Measurements from ENCODE around the gene TMED5.

- no peak for TF ChIP-seq CTCF (IDR thresholded peaks at IDR 0.05)
- no peak for TF ChIP-seq POLR2A (IDR thresholded peaks at IDR 0.05)
- TF ChIP-seq EP300 (IDR thresholded peaks at IDR 0.05), result no peak
- TF ChIP-seq POLR2AphosphoS5 (IDR thresholded peaks at IDR 0.05), result no peak
Observed at GRCh38 chr1:93221913-93222312, 41.7 kb upstream of the TMED5 start.

Data from upper lobe of left lung (tissue), 4 donors.